NT2/D1 (cell line): ENCODE data around the gene DSEL.

Experiments used
- SUZ12 ChIP-seq: IDR thresholded peaks from 2 replicates; pipeline ENCODE4 v1.6.1; 2011; ENCODE audit not compliant: insufficient read length, insufficient read depth; ENCODE audit errors: extremely low read depth
- YY1 ChIP-seq: IDR thresholded peaks from 2 replicates; pipeline ENCODE4 v1.6.1; 2011; ENCODE audit not compliant: insufficient read length, insufficient read depth
- ZNF274 ChIP-seq: IDR thresholded peaks from 2 replicates; pipeline ENCODE4 v1.6.1; 2011; ENCODE audit warnings: mild to moderate bottlenecking, low read depth, low read length

DNA sequence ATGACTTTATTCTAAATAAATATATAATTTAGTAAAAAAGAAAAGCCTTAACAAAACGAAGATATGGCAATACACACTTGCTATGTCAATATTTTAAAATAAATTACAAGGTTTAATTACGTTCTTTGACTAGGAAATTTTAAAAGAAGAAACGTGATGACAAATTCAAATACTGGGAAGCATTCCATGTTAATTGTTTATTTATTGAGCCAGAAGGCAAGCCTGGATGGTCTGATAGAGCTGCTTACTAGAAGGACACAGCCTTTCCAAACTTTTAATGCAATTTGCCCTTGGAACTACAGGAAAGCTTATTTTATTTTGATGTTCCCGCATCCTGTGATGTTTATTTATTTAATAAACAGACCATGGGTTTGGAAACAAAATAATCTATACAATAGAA, 33.4 kb upstream of the DSEL start:
- TF ChIP-seq ZNF274 (no peak), YY1 (no peak), SUZ12 (no peak)
